SHP77 treated with DMSO at 0.1 percent for 48 hours (cell line): Measurements from ENCODE around the gene IL23R.
A peak's percentile ranks its signal among the peaks of the same experiment; 100 is the strongest.

Experiments
- DNase-seq: peaks from one replicate; lab custom pipeline; 2025; lab: John Stamatoyannopoulos, UW

IL23R gene

GRCh38 chr1:67148516-67149178 lies 17.6 kb upstream of the IL23R start:
- no peak for DNase-seq

GRCh38 chr1:67149179-67149770 lies 17.0 kb upstream of the IL23R start:
- DNase-seq: peak; percentile 42

GRCh38 chr1:67150931-67151330 lies 15.3 kb upstream of the IL23R start:
- DNase-seq: no peak

GRCh38 chr1:67158401-67158800 lies 7.9 kb upstream of the IL23R start:
- DNase-seq: no peak

GRCh38 chr1:67159233-67159632 lies 7.0 kb upstream of the IL23R start:
- no peak for DNase-seq

- peak; percentile 43 for DNase-seq
These were observed 3.3 kb upstream of the IL23R start for GRCh38 chr1:67162954-67163353.

- no peak for DNase-seq
These were observed 699 bp upstream of the IL23R start for GRCh38 chr1:67165468-67166041.

- no peak for DNase-seq
These were observed 3.2 kb downstream of the IL23R start for GRCh38 chr1:67169496-67169895.

- DNase-seq: no peak
These were observed 3.7 kb downstream of the IL23R start for GRCh38 chr1:67169932-67170331.

GRCh38 chr1:67170751-67171573 lies 4.7 kb downstream of the IL23R start:
- DNase-seq: no peak

GRCh38 chr1:67171574-67171955 lies 5.3 kb downstream of the IL23R start:
- no peak for DNase-seq

- no peak for DNase-seq
These were observed 5.7 kb downstream of the IL23R start for GRCh38 chr1:67171978-67172377.

- no peak for DNase-seq
These were observed 7.7 kb downstream of the IL23R start for GRCh38 chr1:67173988-67174387.

GRCh38 chr1:67174716-67175284 lies 8.5 kb downstream of the IL23R start:
- no peak for DNase-seq

GRCh38 chr1:67175530-67176087 lies 9.4 kb downstream of the IL23R start:
- DNase-seq: no peak

- DNase-seq: no peak
These were observed 18.7 kb downstream of the IL23R start for GRCh38 chr1:67184838-67185421.

- DNase-seq: no peak
These were observed 21.9 kb downstream of the IL23R start for GRCh38 chr1:67188137-67188536.

GRCh38 chr1:67189953-67190352 lies 23.7 kb downstream of the IL23R start:
- DNase-seq: no peak

GRCh38 chr1:67190410-67190809 lies 24.2 kb downstream of the IL23R start:
- no peak for DNase-seq

GRCh38 chr1:67190942-67191341 lies 24.7 kb downstream of the IL23R start:
- DNase-seq: no peak

GRCh38 chr1:67191668-67192520 lies 25.6 kb downstream of the IL23R start:
- no peak for DNase-seq
